Activated naive CD4-positive, alpha-beta T cell treated with anti-CD3 and anti-CD28 coated beads, Interleukin-2, amount 50 U/mL, for 16 hours (primary cell): ENCODE results near the gene CLSTN2.

ENCODE experiments used
- DNase-seq: peaks from one replicate; pipeline ENCODE4 v3.0.0-alpha.2; 2020

The CLSTN2 gene

GRCh38 chr3:139935016-139935865 is at the start of gene CLSTN2:
Gene CLSTN2, plus strand, starts transcription at chr3:139935185.
- DNase-seq: no peak

GRCh38 chr3:139887431-139887830 is 47.6 kb upstream of the CLSTN2 start:
- no peak for DNase-seq

GRCh38 chr3:139888561-139889140 is 46.3 kb upstream of the CLSTN2 start:
- DNase-seq: no peak

- DNase-seq: no peak
Measured at GRCh38 chr3:139893267-139893962, 41.6 kb upstream of the CLSTN2 start.

DNA sequence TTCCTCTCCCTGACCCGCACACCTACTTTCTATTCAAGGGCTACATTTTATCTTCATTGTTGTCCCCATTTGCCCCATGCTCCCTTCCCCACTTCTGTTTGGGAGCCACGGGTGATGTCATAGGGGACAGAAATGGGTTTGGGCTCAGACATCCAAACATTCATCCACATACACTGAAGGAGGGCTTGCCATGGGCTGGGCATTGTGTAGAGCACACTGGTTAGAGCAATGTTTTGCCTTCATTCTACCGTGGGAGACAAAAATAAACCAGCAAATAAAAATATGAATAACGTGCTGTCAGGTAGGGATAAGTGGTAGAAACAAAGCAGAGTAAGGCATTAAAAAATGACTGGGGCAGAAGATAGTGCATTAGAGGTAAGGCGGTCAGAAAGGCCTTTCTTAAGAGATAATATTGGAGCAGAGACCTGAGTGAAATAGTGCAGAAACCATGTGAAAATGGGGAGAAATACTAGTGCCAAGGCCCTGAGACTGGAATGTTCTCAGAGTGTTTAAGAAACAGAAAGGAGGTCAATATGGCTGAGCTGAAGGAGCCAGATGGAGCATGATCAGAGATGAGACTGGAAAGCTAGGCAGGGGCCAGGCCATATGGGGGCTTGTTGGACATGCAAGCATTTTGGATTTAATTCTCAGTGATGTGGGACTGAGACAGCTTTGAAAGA is 40.9 kb upstream of the CLSTN2 start:
- no peak for DNase-seq

- DNase-seq: no peak
Measured at GRCh38 chr3:139894643-139894989, 40.4 kb upstream of the CLSTN2 start.

DNA sequence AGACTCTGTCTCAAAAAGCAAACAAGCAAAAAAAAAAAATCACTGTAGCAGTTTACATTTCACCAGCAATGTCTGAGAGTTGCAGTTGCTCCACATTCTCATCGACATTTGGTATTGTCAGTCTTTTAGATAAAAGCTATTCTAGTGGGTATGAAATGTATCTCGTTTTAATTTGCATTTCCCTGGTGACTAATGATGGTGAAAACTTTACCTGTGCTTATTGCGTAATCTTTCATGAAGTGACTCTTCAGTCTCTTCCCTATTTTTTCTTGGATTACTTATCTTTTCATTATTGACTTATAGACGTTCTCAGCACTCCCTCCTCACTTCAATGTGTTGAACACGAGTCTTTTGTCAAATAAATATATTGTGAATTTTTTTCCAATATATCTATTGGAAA is 37.2 kb upstream of the CLSTN2 start:
- DNase-seq: no peak

GRCh38 chr3:139906418-139906817 is 28.6 kb upstream of the CLSTN2 start:
- DNase-seq: no peak

- no peak for DNase-seq
Measured at GRCh38 chr3:139909811-139910210, 25.2 kb upstream of the CLSTN2 start.

DNA sequence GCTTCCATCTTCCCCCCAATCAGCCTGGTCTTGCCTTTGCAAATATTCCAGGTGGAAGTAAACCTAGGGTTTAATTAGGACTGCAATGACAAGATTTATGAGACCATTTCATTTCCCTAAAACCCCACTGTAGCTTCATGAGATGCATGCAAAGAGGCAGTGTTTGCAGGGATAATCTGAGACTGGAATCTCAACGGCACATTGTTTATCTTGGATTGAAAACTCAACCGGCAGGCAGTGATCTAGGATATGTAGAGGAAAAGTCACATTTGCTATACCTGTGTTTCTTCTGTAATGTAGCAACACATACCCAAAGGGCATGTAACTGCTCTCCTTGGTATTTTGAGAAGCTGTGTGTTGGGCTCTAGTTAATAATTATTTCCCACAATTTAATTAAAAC is 18.7 kb upstream of the CLSTN2 start:
- no peak for DNase-seq

GRCh38 chr3:139917226-139917785 is 17.7 kb upstream of the CLSTN2 start:
- DNase-seq: no peak

GRCh38 chr3:139928708-139929505 is 6.1 kb upstream of the CLSTN2 start:
- DNase-seq: no peak

DNA sequence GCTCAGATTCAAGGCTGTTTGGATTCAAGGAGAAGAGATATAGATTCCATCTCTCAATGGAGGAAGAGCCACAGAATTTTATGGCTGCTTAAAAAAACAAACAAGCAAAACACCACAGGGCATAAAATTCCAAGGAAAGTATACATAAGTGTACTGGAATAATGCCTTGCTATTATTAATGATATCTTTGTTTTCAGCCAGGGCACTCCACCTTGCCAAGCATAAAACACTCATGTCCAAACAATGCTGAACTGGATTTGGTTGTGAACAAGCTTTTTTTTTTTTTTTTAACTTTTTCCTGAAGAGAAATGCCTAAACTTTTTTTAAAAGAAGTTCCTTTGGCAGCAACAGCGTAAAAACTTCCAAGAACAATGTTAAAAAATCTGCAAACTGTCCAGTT is 4.8 kb upstream of the CLSTN2 start:
- DNase-seq: no peak

- DNase-seq: no peak
Measured at GRCh38 chr3:139933766-139934165, 1.2 kb upstream of the CLSTN2 start.

DNA sequence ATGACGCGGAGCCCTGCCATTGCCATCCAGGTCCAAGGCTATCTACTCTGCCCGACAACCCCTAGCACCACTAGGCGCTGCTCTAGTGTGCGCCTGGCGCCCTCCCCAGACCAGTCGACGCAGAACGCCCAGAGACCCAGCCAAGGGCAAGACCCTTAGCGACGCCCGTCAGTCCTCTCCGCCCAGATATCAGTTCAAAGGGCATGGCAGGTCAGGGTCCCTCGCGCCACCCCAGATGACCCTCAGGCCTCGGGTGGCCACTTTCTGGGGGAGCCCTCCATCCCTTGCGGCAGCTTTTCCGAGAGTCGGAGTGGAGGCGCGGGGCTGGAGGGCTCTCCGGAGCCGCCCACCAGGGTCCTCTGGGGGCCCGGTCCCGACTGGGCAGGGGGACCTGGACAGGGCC is 371 bp upstream of the CLSTN2 start:
- DNase-seq: no peak

DNA sequence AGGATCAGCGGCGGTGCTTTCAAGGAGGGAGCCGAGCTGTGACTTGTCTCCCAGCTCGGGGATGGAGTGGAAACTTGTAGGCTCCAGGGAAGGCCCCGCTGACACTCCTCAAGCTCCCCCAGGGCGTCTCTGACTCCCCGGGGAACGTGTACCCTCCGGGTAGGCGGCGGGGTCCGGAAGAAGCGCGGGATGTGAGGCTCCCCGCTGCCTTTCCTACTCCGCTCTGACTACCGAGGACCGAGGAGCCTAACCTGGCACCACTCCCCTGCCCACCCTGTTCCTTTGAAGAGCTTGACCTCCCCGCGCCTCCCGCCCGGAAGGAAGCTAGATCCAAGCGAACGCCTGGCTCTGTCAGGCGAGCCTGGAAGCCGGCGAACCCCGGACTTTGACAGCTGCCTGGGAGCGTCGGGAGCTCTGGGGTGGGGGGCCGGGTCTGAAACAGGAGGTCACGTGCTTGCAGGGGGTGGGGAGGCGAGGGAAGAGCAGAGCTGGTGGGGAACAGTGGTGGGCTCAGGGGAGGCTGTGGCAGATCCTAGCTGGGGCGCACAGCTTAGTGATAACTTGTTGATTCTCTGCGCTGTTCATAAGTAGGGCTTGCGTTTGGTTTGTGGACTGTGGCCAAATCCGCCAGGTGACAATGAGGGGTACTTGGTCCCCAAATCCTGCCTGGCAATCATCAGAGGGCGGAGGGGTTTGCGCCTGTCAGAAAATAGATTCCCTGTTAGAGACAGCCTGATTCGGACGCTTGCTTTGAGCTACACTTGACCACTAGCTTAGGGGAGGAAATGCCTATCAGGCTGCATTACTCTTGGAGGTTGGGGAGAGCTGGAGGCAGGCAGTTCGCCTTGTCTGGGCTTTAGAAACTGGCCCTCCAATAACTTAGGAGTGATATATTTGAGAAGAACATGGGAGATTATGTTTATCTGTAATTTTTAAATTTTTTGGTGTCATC is 1.2 kb downstream of the CLSTN2 start:
- DNase-seq: no peak

DNA sequence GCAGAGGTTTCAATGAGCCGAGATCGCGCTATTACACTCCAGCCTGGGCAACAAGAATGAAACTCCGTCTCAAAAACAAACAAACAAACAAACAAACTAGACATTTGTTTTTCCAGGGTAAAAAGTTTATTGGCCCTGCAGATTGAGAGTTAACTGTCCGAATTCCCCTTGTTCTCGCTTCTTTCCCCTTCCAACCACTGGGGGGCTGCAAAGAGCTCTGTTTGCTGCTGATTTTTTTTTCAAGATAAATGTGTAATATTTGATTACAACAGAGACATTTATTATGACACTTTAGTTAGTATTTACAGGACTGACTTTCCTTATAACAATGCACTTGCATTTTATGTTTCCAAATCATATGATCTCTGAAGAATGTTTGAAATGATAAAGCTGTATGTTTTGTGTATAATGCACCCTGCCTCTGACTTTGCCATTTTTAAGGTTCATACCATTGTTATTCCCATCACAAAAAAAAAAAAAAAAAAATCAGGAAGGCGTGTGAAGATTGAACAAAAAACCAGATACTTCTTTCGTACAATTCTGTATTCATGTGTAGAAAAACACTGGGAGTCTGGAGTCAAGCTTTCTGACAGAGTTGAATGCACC is 2.8 kb downstream of the CLSTN2 start:
- DNase-seq: no peak

- DNase-seq: no peak
Measured at GRCh38 chr3:139939681-139940190, 4.8 kb downstream of the CLSTN2 start.

GRCh38 chr3:139940622-139941021 is 5.6 kb downstream of the CLSTN2 start:
- DNase-seq: no peak

DNA sequence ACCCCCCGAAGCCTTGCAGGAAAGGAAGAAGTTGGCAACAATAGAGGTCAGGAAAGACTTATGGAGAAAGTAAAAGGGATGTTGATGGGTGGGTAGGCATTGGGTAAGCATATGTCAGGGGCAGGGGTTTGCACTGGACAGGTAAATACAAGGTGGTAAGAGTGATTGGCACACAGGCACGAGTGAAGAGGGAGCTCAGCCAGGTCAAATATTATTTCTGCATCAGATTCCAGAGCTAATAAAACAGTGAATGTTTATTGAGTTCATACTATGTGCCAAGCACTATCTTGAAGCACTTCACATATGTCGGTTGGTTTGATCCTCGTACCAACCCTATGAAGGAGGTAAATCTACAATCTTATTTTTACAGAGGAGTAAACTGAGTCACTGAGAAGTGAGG is 6.6 kb downstream of the CLSTN2 start:
- no peak for DNase-seq
